ENCODE results near the gene CCDC3.

CCDC3 gene

DNA sequence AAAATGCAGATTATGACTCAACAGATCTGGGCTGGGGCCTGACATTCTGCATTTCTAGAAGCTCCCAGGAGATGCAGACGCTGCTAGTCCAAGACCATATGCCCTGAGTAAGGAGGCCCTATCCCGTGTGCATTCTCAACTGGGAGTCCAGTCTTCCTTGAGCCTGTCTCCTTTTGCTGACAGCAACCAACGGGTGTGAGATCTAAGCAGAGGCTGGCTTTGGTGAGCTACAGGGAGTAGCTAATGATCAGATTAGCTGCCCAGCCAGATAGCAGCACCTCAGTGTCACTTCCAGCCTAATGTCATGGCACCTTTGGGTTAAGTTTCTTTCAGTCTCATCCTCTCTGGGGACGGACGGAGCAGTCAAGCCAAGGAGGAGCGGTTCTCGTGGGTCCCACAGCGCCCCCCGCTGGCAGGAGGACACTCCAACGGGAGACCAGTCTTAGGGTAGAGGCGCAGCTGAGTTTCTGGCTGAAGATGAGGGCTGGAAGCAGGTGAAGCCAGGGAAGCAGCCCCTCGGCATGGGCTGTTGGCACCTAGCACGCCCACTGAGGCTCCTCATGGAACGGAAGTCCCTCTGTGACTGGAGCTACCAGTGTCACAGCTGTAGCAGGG, 154.0 kb downstream of the CCDC3 start:
- FAIRE-seq (no peak), DNase-seq (ENCODE audit: insufficient read length, low spot score) (no peak)

DNA sequence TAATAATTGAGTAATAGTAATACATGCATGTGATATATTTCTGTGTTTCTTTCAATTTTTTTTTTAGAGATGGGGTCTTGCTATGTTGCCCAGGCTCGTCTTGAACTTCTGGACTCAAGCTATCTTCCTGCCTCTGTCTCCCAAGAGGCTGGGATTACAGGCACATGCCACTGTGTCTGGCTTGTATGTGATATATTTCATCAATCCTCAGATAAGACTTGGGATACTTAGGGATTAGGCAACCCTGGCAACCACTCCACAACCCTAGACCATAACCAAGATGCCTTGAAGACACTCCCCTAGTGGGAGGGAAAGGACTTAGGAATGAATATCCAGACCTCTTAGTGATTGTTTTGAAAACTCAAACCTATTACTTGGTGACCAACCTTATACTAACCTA, 154.8 kb downstream of the CCDC3 start:
- no peak for DNase-seq (ENCODE audit: insufficient read length, low spot score)
- no peak for FAIRE-seq

Measured in GM19239 (cell line).